Neural cell (in vitro differentiated cells): ENCODE results near the gene CFAP58. TPM values are rescaled to one million over a fixed set of nuclear protein-coding genes. Genes with fewer than 3 reads are reported as not detected.

Experiments used
- H2AFZ ChIP-seq: fragments of 200-600, 300-800 bp; sonication (generic), shearing (Covaris generic); 2 replicates; pipeline ENCODE4 v1.6.0; 2014; ENCODE audit warnings: low read depth, mild to moderate bottlenecking, antibody characterized with exemption, low read length, moderate library complexity
- H3F3A ChIP-seq: fragments of 200-600 bp; shearing (Covaris generic); 2 replicates; pipeline ENCODE4 v1.6.1; 2016; ENCODE audit warnings: mild to moderate bottlenecking, moderate library complexity, mixed read lengths, antibody characterized with exemption, low read length; ENCODE audit not compliant: insufficient read depth, poor library complexity, severe bottlenecking
- H3K27ac ChIP-seq: fragments of 200-600, 300-800 bp; sonication (generic), shearing (Covaris generic); 2 replicates; pipeline ENCODE4 v1.5.1; 2014; ENCODE audit warnings: mild to moderate bottlenecking, low read length, moderate library complexity
- H3K27me3 ChIP-seq: fragments of 300-800, 200-600 bp; sonication (generic), shearing (Covaris generic); 2 replicates; pipeline ENCODE4 v1.6.0; 2014; ENCODE audit warnings: mild to moderate bottlenecking, low read depth, low read length, moderate library complexity; ENCODE audit not compliant: insufficient read depth
- H3K36me3 ChIP-seq: fragments of 300-800, 200-600 bp; sonication (generic), shearing (Covaris generic); 2 replicates; pipeline ENCODE4 v1.5.1; 2014; ENCODE audit warnings: mild to moderate bottlenecking, antibody characterized with exemption, low read length, moderate library complexity; ENCODE audit not compliant: insufficient read depth
- H3K4me2 ChIP-seq: fragments of 300-800, 200-600 bp; sonication (generic), shearing (Covaris generic); 2 replicates; pipeline ENCODE4 v1.6.0; 2014; ENCODE audit warnings: mild to moderate bottlenecking, low read length
- H3K4me3 ChIP-seq: fragments of 300-800, 200-600 bp; sonication (generic), shearing (Covaris generic); 2 replicates; pipeline ENCODE4 v1.5.1; 2014; ENCODE audit warnings: mild to moderate bottlenecking, low read length, moderate library complexity
- H3K79me2 ChIP-seq: fragments of 200-600 bp; shearing (Covaris generic); replicated peaks from 2 replicates; pipeline ENCODE4 v1.6.0; 2014; ENCODE audit warnings: mild to moderate bottlenecking, low read length, moderate library complexity; ENCODE audit not compliant: insufficient read depth
- H3K9ac ChIP-seq: fragments of 300-800, 200-600 bp; sonication (generic), shearing (Covaris generic); 2 replicates; pipeline ENCODE4 v1.6.1; 2016; ENCODE audit warnings: mild to moderate bottlenecking, low read length, mixed read lengths
- H3K9me2 ChIP-seq: fragments of 200-600 bp; shearing (Covaris generic); 2 replicates; pipeline ENCODE4 v1.6.1; 2016; ENCODE audit warnings: mild to moderate bottlenecking, low read length, mixed read lengths; ENCODE audit not compliant: insufficient read depth
- H3K9me3 ChIP-seq: fragments of 200-600, 300-800 bp; sonication (generic), shearing (Covaris generic); 2 replicates; pipeline ENCODE4 v1.6.1; 2016; ENCODE audit warnings: mild to moderate bottlenecking, mixed run types, low read length, moderate library complexity, mixed read lengths
- H4K20me1 ChIP-seq: fragments of 200-600 bp; shearing (Covaris generic); 2 replicates; pipeline ENCODE4 v1.6.1; 2016; ENCODE audit warnings: mild to moderate bottlenecking, mixed run types; ENCODE audit not compliant: insufficient read depth
- CTCF ChIP-seq: fragments of 450-650 bp; IDR thresholded peaks from 2 replicates; pipeline ENCODE4 v1.5.1; 2014; ENCODE audit warnings: antibody characterized with exemption, mild to moderate bottlenecking, moderate library complexity; ENCODE audit not compliant: poor library complexity, severe bottlenecking
- EP300 ChIP-seq: fragments of 450-650 bp; conservative IDR thresholded peaks from 2 replicates; pipeline ENCODE4 v1.6.1; 2014; ENCODE audit warnings: antibody characterized with exemption, mild to moderate bottlenecking, moderate library complexity; ENCODE audit not compliant: poor library complexity, severe bottlenecking
- EZH2 ChIP-seq: fragments of 200-600, 300-800 bp; shearing (Covaris generic), sonication (generic); IDR thresholded peaks from 2 replicates; pipeline ENCODE4 v1.6.1; 2014; ENCODE audit warnings: antibody characterized with exemption, low read length, borderline replicate concordance, mild to moderate bottlenecking; ENCODE audit not compliant: insufficient read depth, poor library complexity, severe bottlenecking
- MXI1 ChIP-seq: fragments of 450-650 bp; conservative IDR thresholded peaks from 2 replicates; pipeline ENCODE4 v1.6.1; 2014; ENCODE audit warnings: antibody characterized with exemption, mild to moderate bottlenecking; ENCODE audit not compliant: poor library complexity, severe bottlenecking
- POLR2AphosphoS5 ChIP-seq: IDR thresholded peaks from 2 replicates; pipeline ENCODE4 v1.6.1; 2012
- RAD21 ChIP-seq: fragments of 450-650 bp; conservative IDR thresholded peaks from 2 replicates; pipeline ENCODE4 v1.6.1; 2014; ENCODE audit warnings: antibody characterized with exemption, mild to moderate bottlenecking, moderate library complexity
- REST ChIP-seq: IDR thresholded peaks from 2 replicates; pipeline ENCODE4 v1.6.1; 2012; ENCODE audit warnings: borderline replicate concordance
- SMC3 ChIP-seq: fragments of 450-650 bp; conservative IDR thresholded peaks from 2 replicates; pipeline ENCODE4 v1.6.1; 2014; ENCODE audit warnings: antibody characterized with exemption, mild to moderate bottlenecking, moderate library complexity; ENCODE audit not compliant: poor library complexity
- polyA plus RNA-seq: library from polyadenylated mRNA; depleted of rRNA; stranded (reverse); fragments of >200 nt; gene quantifications from 2 replicates; pipeline ENCODE4 v1.2.3, GENCODE V29; 2014

Gene CFAP58
- polyA plus RNA-seq, 1 donor from 2014 or later, result not detected

GRCh38 chr10:104307576-104308438 is 45.8 kb upstream of the CFAP58 start:
- H3K27ac ChIP-seq, result no peak overlapping the region
- H3K4me2 ChIP-seq, result no peak overlapping the region
- no peak overlapping the region for H2AFZ ChIP-seq
- H3K9me2 ChIP-seq, result no peaks in the 10 kb centered on the region
- H3K4me3 ChIP-seq, result no peak overlapping the region
- H4K20me1 ChIP-seq, result no peaks in the 10 kb centered on the region
- no peak for TF ChIP-seq SMC3
- peaks cover 6% of the 10 kb centered on the region for H3K36me3 ChIP-seq
- H3K27me3 ChIP-seq, result no peaks in the 10 kb centered on the region
- H3K79me2 ChIP-seq, result no peaks in the 10 kb centered on the region
- no peaks in the 10 kb centered on the region for H3F3A ChIP-seq
- no peak overlapping the region for H3K9ac ChIP-seq
- H3K9me3 ChIP-seq, result no peaks in the 10 kb centered on the region

DNA sequence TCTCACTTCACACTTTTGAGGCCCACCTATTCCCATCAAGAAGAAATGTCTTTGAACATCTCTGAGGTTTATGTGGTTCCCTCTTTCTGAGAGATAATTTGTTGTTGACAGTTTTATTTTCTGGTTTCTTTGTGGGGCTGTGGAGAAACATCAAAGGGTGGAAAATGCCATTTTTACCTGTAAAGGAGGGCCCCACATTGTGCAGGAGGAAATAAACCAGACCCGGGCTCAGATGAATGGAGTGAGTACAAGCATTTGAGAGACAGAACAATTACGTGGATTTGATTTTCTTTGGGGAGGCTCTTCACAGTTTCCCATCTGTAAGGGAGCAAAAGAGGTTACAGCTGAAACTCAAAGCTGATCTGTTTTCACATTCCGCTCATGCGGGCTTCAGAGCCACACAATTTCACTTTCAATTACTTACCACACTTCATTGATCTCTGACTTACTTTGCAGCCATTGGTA is 45.2 kb upstream of the CFAP58 start:
- no peak overlapping the region for H3K4me3 ChIP-seq
- H3K27me3 ChIP-seq, result no peaks in the 10 kb centered on the region
- peaks cover 9% of the 10 kb centered on the region for H3K36me3 ChIP-seq
- no peaks in the 10 kb centered on the region for H3K79me2 ChIP-seq
- no peaks in the 10 kb centered on the region for H4K20me1 ChIP-seq
- H3K9me3 ChIP-seq, result no peaks in the 10 kb centered on the region
- H3K9me2 ChIP-seq, result no peaks in the 10 kb centered on the region
- no peak overlapping the region for H3K4me2 ChIP-seq
- H3K9ac ChIP-seq, result no peak overlapping the region
- no peak overlapping the region for H3K27ac ChIP-seq
- H3F3A ChIP-seq, result no peaks in the 10 kb centered on the region
- H2AFZ ChIP-seq, result no peak overlapping the region
- TF ChIP-seq POLR2AphosphoS5, result no peak

- Histone ChIP-seq H2AFZ (no peak overlapping the region), H3K79me2 (no peaks in the 10 kb centered on the region), H3K36me3 (peaks cover 9% of the 10 kb centered on the region), H3K9me3 (no peaks in the 10 kb centered on the region), H3K27me3 (no peaks in the 10 kb centered on the region), H3K27ac (no peak overlapping the region), H3F3A (no peaks in the 10 kb centered on the region), H3K9me2 (no peaks in the 10 kb centered on the region), H4K20me1 (no peaks in the 10 kb centered on the region), H3K4me3 (no peak overlapping the region), H3K4me2 (no peak overlapping the region), H3K9ac (no peak overlapping the region)
- TF ChIP-seq REST (no peak), SMC3 (no peak), EZH2 (no peak), RAD21 (no peak), MXI1 (no peak), CTCF (no peak), EP300 (no peak)
Measured at GRCh38 chr10:104309980-104310978, 43.4 kb upstream of the CFAP58 start.
